Measurements from ENCODE around the gene RAMP2. TPM values are rescaled to one million over a fixed set of nuclear protein-coding genes. Genes with fewer than 3 reads are reported as not detected.
A peak's percentile ranks its signal among the peaks of the same experiment; 100 is the strongest.

Gene RAMP2
- total RNA-seq, 2 experiments from 2014 or later = not detected

- peak overlapping the region; percentile 75 for H3K4me3 ChIP-seq (ENCODE audit: low read depth, low read length, poor library complexity, severe bottlenecking)
- no peak for DNase-seq (ENCODE audit: low spot score)
- peaks cover 19% of the 10 kb centered on the region for H3K79me2 ChIP-seq (ENCODE audit: insufficient read depth, low read depth, low read length)
- H3K36me3 ChIP-seq (ENCODE audit: insufficient read depth, low read length) = peaks cover 4% of the 10 kb centered on the region; the same call in 1 of the 2 replicates
- peaks cover 25% of the 10 kb centered on the region for H3K4me1 ChIP-seq (ENCODE audit: insufficient read depth, low read length, poor library complexity, severe bottlenecking)
- no peaks in the 10 kb centered on the region for H3K9me2 ChIP-seq (ENCODE audit: insufficient read depth, low read length)
- BruUV-seq (replicated peaks) = no TSS peak
- peak overlapping the region; percentile 83 for H3K4me2 ChIP-seq (ENCODE audit: low read length)
- no peaks in the 10 kb centered on the region for H4K20me1 ChIP-seq (ENCODE audit: insufficient read depth, low read length)
- TF ChIP-seq CTCF (conservative IDR thresholded peaks at IDR 0.05; ENCODE audit: low read length) = no peak; the same call in none of the 2 replicates
- TF ChIP-seq EZH2phosphoT487 (IDR thresholded peaks at IDR 0.05; ENCODE audit: borderline replicate concordance, low read depth, low read length) = no peak
- ChIA-PET CTCF (ENCODE audit: unreplicated experiment) (no interaction called here), POLR2A (interaction anchor here (0.6 to 1.2 kb wide), 6 partner anchors 8 to 385 kb away, joined by 3 to 5 read pairs (median 3); partner anchors contain the start of gene G6PC1)
- intact Hi-C loops (cut with micrococcal nuclease; ENCODE audit: unreplicated experiment) = no loop called here
- H3K27ac ChIP-seq (ENCODE audit: low read depth, low read length, poor library complexity, severe bottlenecking) = peak overlapping the region; percentile 69
- peak overlapping the region; percentile 96; the same call in 1 of the 2 replicates for H2AFZ ChIP-seq (ENCODE audit: low read length)
- no peaks in the 10 kb centered on the region for H3K9me3 ChIP-seq (ENCODE audit: low read length)
These were observed 17.3 kb upstream of the RAMP2 start for GRCh38 chr17:42743595-42744282.

GRCh38 chr17:42744283-42744805 is 16.7 kb upstream of the RAMP2 start:
- no TSS peak for BruUV-seq (replicated peaks)
- peaks cover 25% of the 10 kb centered on the region for H3K4me1 ChIP-seq (ENCODE audit: insufficient read depth, low read length, poor library complexity, severe bottlenecking)
- peak overlapping the region; percentile 69 for H3K27ac ChIP-seq (ENCODE audit: low read depth, low read length, poor library complexity, severe bottlenecking)
- peaks cover 4% of the 10 kb centered on the region; the same call in 1 of the 2 replicates for H3K36me3 ChIP-seq (ENCODE audit: insufficient read depth, low read length)
- peak; percentile 81 for DNase-seq (ENCODE audit: low spot score)
- intact Hi-C loops (cut with micrococcal nuclease; ENCODE audit: unreplicated experiment) = no loop called here
- ChIA-PET POLR2A (interaction anchor here (1.2 kb wide), 1 partner anchor 9 kb away, joined by 4 read pairs; no protein-coding TSS in a partner anchor), CTCF (ENCODE audit: unreplicated experiment) (no interaction called here)
- TF ChIP-seq CTCF (conservative IDR thresholded peaks at IDR 0.05; ENCODE audit: low read length) (0 out of 2 replicates have a peak, but pooled peaks have one; percentile 52), EZH2phosphoT487 (IDR thresholded peaks at IDR 0.05; ENCODE audit: borderline replicate concordance, low read depth, low read length) (no peak)
- H3K9me3 ChIP-seq (ENCODE audit: low read length) = no peaks in the 10 kb centered on the region
- peak overlapping the region; percentile 96; the same call in 1 of the 2 replicates for H2AFZ ChIP-seq (ENCODE audit: low read length)
- H3K79me2 ChIP-seq (ENCODE audit: insufficient read depth, low read depth, low read length) = peaks cover 19% of the 10 kb centered on the region
- peak overlapping the region; percentile 75 for H3K4me3 ChIP-seq (ENCODE audit: low read depth, low read length, poor library complexity, severe bottlenecking)
- no peaks in the 10 kb centered on the region for H4K20me1 ChIP-seq (ENCODE audit: insufficient read depth, low read length)
- H3K4me2 ChIP-seq (ENCODE audit: low read length) = peak overlapping the region; percentile 83
- no peaks in the 10 kb centered on the region for H3K9me2 ChIP-seq (ENCODE audit: insufficient read depth, low read length)

All from OCI-LY7 (cell line).